Nephron (organoid): ENCODE measurements around the gene RAB43.

ENCODE experiments used
- H3K27ac Mint-ChIP-seq, 3 experiments: 2 replicates each; pipeline ENCODE4 v1.8.0; 2020; ENCODE audit warnings: mixed read lengths in 3 of 3, mild to moderate bottlenecking in 2 of 3, moderate library complexity in 1 of 3
- H3K27me3 Mint-ChIP-seq: 2 replicates; pipeline ENCODE4 v1.8.0; 2021; ENCODE audit warnings: low read depth, mild to moderate bottlenecking, moderate library complexity, mixed read lengths
- H3K36me3 Mint-ChIP-seq: 2 replicates; pipeline ENCODE4 v1.8.0; 2020; ENCODE audit warnings: low read depth, mixed read lengths
- H3K4me1 Mint-ChIP-seq: 2 replicates; pipeline ENCODE4 v1.8.0; 2020; ENCODE audit warnings: mixed read lengths
- H3K4me3 Mint-ChIP-seq, 3 experiments: 2 replicates each; pipeline ENCODE4 v1.8.0; 2020; ENCODE audit warnings: mild to moderate bottlenecking in 3 of 3, mixed read lengths in 3 of 3, moderate library complexity in 2 of 3
- H3K9me3 Mint-ChIP-seq: 2 replicates; pipeline ENCODE4 v1.8.0; 2020; ENCODE audit warnings: mixed read lengths
- TF ChIP-seq, protein P1 (sequence below), 3 experiments: fragments of 200-600 bp; sonication (generic); IDR thresholded peaks; one replicate each; pipeline ENCODE4 v1.5.0; 2021; ENCODE audit warnings: antibody characterized with exemption in 3 of 3; ENCODE audit not compliant: unreplicated experiment in 3 of 3

RAB43 gene

GRCh38 chr3:129085165-129085715 is 36.4 kb downstream of the RAB43 start:
- TF ChIP-seq, protein P1, sequence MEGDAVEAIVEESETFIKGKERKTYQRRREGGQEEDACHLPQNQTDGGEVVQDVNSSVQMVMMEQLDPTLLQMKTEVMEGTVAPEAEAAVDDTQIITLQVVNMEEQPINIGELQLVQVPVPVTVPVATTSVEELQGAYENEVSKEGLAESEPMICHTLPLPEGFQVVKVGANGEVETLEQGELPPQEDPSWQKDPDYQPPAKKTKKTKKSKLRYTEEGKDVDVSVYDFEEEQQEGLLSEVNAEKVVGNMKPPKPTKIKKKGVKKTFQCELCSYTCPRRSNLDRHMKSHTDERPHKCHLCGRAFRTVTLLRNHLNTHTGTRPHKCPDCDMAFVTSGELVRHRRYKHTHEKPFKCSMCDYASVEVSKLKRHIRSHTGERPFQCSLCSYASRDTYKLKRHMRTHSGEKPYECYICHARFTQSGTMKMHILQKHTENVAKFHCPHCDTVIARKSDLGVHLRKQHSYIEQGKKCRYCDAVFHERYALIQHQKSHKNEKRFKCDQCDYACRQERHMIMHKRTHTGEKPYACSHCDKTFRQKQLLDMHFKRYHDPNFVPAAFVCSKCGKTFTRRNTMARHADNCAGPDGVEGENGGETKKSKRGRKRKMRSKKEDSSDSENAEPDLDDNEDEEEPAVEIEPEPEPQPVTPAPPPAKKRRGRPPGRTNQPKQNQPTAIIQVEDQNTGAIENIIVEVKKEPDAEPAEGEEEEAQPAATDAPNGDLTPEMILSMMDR (IDR thresholded peaks at IDR 0.05; ENCODE audit: unreplicated experiment in 3 of 3): no peak
- H3K36me3 Mint-ChIP-seq: no peaks in the 10 kb centered on the region
- H3K27me3 Mint-ChIP-seq: no peaks in the 10 kb centered on the region
- H3K27ac Mint-ChIP-seq: peak overlapping the region in 1 of 3 experiments; percentile 31
- H3K4me1 Mint-ChIP-seq: no peaks in the 10 kb centered on the region
- H3K4me3 Mint-ChIP-seq: no peak overlapping the region
- no peaks in the 10 kb centered on the region for H3K9me3 Mint-ChIP-seq

- no peak overlapping the region for H3K4me3 Mint-ChIP-seq
- no peaks in the 10 kb centered on the region for H3K27me3 Mint-ChIP-seq
These were observed 37.1 kb downstream of the RAB43 start for GRCh38 chr3:129084501-129084900.

GRCh38 chr3:129082026-129082425 is 39.6 kb downstream of the RAB43 start:
- Mint-ChIP-seq H3K4me3 (no peak overlapping the region), H3K27ac (no peak overlapping the region), H3K36me3 (no peaks in the 10 kb centered on the region), H3K9me3 (no peaks in the 10 kb centered on the region), H3K4me1 (no peaks in the 10 kb centered on the region), H3K27me3 (no peaks in the 10 kb centered on the region)
- TF ChIP-seq, protein P1 (IDR thresholded peaks at IDR 0.05; ENCODE audit: unreplicated experiment in 3 of 3): no peak

More at GRCh38 chr3:129084501-129084900, 37.1 kb downstream of the RAB43 start:
- Mint-ChIP-seq H3K4me1 (no peaks in the 10 kb centered on the region), H3K27ac (no peak overlapping the region), H3K36me3 (no peaks in the 10 kb centered on the region), H3K9me3 (no peaks in the 10 kb centered on the region)
- TF ChIP-seq, protein P1 (IDR thresholded peaks at IDR 0.05; ENCODE audit: unreplicated experiment in 3 of 3): no peak

GRCh38 chr3:129081503-129081902 is 40.1 kb downstream of the RAB43 start:
- no peaks in the 10 kb centered on the region for H3K9me3 Mint-ChIP-seq
- H3K36me3 Mint-ChIP-seq: no peaks in the 10 kb centered on the region
- H3K27me3 Mint-ChIP-seq: no peaks in the 10 kb centered on the region
- no peak overlapping the region for H3K27ac Mint-ChIP-seq
- no peaks in the 10 kb centered on the region for H3K4me1 Mint-ChIP-seq
- H3K4me3 Mint-ChIP-seq: no peak overlapping the region
- TF ChIP-seq, protein P1 (IDR thresholded peaks at IDR 0.05; ENCODE audit: unreplicated experiment in 3 of 3): no peak

- Mint-ChIP-seq H3K4me1 (no peaks in the 10 kb centered on the region), H3K9me3 (no peaks in the 10 kb centered on the region), H3K36me3 (no peaks in the 10 kb centered on the region), H3K4me3 (no peak overlapping the region), H3K27me3 (no peaks in the 10 kb centered on the region), H3K27ac (no peak overlapping the region)
- TF ChIP-seq, protein P1 (IDR thresholded peaks at IDR 0.05; ENCODE audit: unreplicated experiment in 3 of 3): no peak
These were observed 43.1 kb downstream of the RAB43 start for GRCh38 chr3:129078510-129078909.

DNA sequence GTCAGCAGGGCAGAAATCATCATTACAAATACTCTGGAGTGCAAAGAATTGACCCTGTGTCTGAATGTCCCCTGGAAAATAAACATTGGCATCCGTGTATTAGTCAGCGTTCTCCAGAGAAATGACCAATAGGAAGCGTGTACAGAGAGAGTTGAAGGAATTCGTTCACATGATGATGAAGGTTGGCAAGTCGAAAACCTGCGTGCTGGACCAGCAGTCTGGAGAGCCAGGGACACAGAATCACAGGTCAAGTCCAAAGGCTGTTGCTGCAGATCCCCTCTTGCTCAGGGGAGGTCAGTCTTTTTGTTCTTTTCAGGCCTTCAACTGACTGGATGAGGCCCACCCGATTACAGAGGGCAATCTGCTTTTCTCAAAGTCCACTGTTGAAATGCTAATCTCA is 44.4 kb downstream of the RAB43 start:
- Mint-ChIP-seq H3K36me3 (no peaks in the 10 kb centered on the region), H3K27me3 (peaks cover 3% of the 10 kb centered on the region), H3K4me1 (no peaks in the 10 kb centered on the region), H3K9me3 (peaks cover 2% of the 10 kb centered on the region), H3K27ac (no peak overlapping the region), H3K4me3 (no peak overlapping the region)
- TF ChIP-seq, protein P1 (IDR thresholded peaks at IDR 0.05; ENCODE audit: unreplicated experiment in 3 of 3): no peak
